ENCODE measurements around the gene SPATS2. TPM values are rescaled to one million over a fixed set of nuclear protein-coding genes. Genes with fewer than 3 reads are reported as not detected.

The SPATS2 gene
- polyA plus RNA-seq, 1 of the 3 experiments (the other 2 are of a cell fraction) = 72.9 TPM

- Histone ChIP-seq H2AFZ (ENCODE audit: low read depth) (no peak overlapping the region), H3F3A (replicated peaks; ENCODE audit: insufficient read depth) (peaks cover 14% of the 10 kb centered on the region), H3K27me3 (ENCODE audit: insufficient read depth) (no peaks in the 10 kb centered on the region), H3K4me2 (no peak overlapping the region), H3K27ac (ENCODE audit: low read depth in 2 of 2, low read length in 1 of 2) (no peak overlapping the region), H3K9me3 (no peaks in the 10 kb centered on the region), H3K36me3 (replicated peaks in 1 of 2; ENCODE audit: control insufficient read depth in 1 of 2, insufficient read depth in 2 of 2, low read length in 1 of 2) (peaks cover 2 to 19% of the 10 kb centered on the region in 2 experiments), H3K9ac (no peak overlapping the region), H3K9me2 (no peaks in the 10 kb centered on the region), H4K20me1 (ENCODE audit: insufficient read depth) (no peaks in the 10 kb centered on the region), H3K4me3 (ENCODE audit: low read depth in 2 of 2, low read length in 1 of 2) (no peak overlapping the region), H3K4me1 (ENCODE audit: control insufficient read depth in 1 of 2, insufficient read depth in 2 of 2, low read depth in 1 of 2, low read length in 1 of 2) (peaks cover 0 to 9% of the 10 kb centered on the region in 2 experiments; a peak in 1 of 4 replicates), H3K79me2 (ENCODE audit: insufficient read depth) (peaks cover 19% of the 10 kb centered on the region)
- ChIA-PET POLR2A (no interaction called here), CTCF (no interaction called here)
- 93% methylated on average over 2 of the region's 2 CpGs for WGBS (ENCODE audit: low lambda C conversion rate)
- TF ChIP-seq REST (IDR thresholded peaks at IDR 0.05; ENCODE audit: low read depth, low read length) (no peak), CTCF (IDR thresholded peaks at IDR 0.05) (no peak), TAF1 (IDR thresholded peaks at IDR 0.05; ENCODE audit: borderline replicate concordance, low read depth, low read length) (no peak), YY1 (IDR thresholded peaks at IDR 0.05; ENCODE audit: low read depth) (no peak), PBX3 (IDR thresholded peaks at IDR 0.05) (no peak), IRF3 (IDR thresholded peaks at IDR 0.05; ENCODE audit: low read depth, low read length) (no peak), MXI1 (IDR thresholded peaks at IDR 0.05; ENCODE audit: low read depth, low read length) (no peak), GATA2 (CRISPR knock-in tag; IDR thresholded peaks at IDR 0.05) (no peak), ELF1 (IDR thresholded peaks at IDR 0.05) (no peak), USF2 (IDR thresholded peaks at IDR 0.05; ENCODE audit: borderline replicate concordance, low read depth, low read length) (no peak), GABPA (IDR thresholded peaks at IDR 0.05; ENCODE audit: low read depth) (no peak), RXRA (IDR thresholded peaks at IDR 0.05; ENCODE audit: borderline replicate concordance, low read depth) (no peak), RFX5 (IDR thresholded peaks at IDR 0.05; ENCODE audit: low read length) (no peak), TCF12 (IDR thresholded peaks at IDR 0.05) (no peak), EZH2phosphoT487 (IDR thresholded peaks at IDR 0.05; ENCODE audit: borderline replicate concordance, low read depth) (no peak), FOSL2 (IDR thresholded peaks at IDR 0.05; ENCODE audit: borderline replicate concordance, low read depth) (no peak), MEF2A (IDR thresholded peaks at IDR 0.05; ENCODE audit: borderline replicate concordance, low read depth) (no peak), NRF1 (IDR thresholded peaks at IDR 0.05; ENCODE audit: low read depth, low read length) (no peak), SIN3A (IDR thresholded peaks at IDR 0.05; ENCODE audit: borderline replicate concordance, low read depth, low read length) (no peak)
- DNase-seq = no peak
Measured at GRCh38 chr12:49327887-49328286, 39.4 kb upstream of the SPATS2 start.
